ENCODE measurements around the gene RASIP1. TPM values are rescaled to one million over a fixed set of nuclear protein-coding genes. Genes with fewer than 3 reads are reported as not detected.

The RASIP1 gene
- 3.0 and 4.8 TPM in 2 replicates for total RNA-seq

GRCh38 chr19:48740164-48740972 is at the start of gene RASIP1:
Gene RASIP1 (minus strand): TSS chr19:48740610. CDS start chr19:48740282, 328 bp downstream.

GRCh38 chr19:48755084-48755641 is 14.8 kb upstream of the RASIP1 start, which contains the start of gene FGF21:
Gene FGF21 (plus strand): TSS chr19:48755524. CDS start chr19:48756237, 713 bp downstream.

GRCh38 chr19:48752496-48753365 is 12.3 kb upstream of the RASIP1 start, which contains the start of gene FUT1:
Gene FUT1 (minus strand): TSS chr19:48752641. CDS start chr19:48751281, 1,360 bp downstream.

GRCh38 chr19:48746738-48747575 is 6.5 kb upstream of the RASIP1 start, which contains the start of gene IZUMO1:
Gene IZUMO1 (minus strand): TSS chr19:48746909. CDS start chr19:48745859, 1,050 bp downstream.

GRCh38 chr19:48719263-48720171 is 20.9 kb downstream of the RASIP1 start, which contains the start of gene MAMSTR:
Gene MAMSTR (minus strand): TSS chr19:48719725. CDS start chr19:48719031, 694 bp downstream.

GRCh38 chr19:48695743-48696352 is 44.6 kb downstream of the RASIP1 start, which contains the start of gene FUT2:
Gene FUT2 (plus strand): TSS chr19:48695971. CDS start chr19:48702957, 6,986 bp downstream.

GRCh38 chr19:48672994-48673393 is 67.4 kb downstream of the RASIP1 start, which contains the start of gene NTN5:
Gene NTN5 (minus strand): TSS chr19:48673017. CDS start chr19:48670986, 2,031 bp downstream.

Other genes starting within 250 kb of the RASIP1 start
- gene LMTK3, start 228.8 kb downstream of the RASIP1 start, total RNA-seq, result 5.8 and 7.5 TPM in 2 replicates
- gene SULT2B1, start 188.4 kb downstream of the RASIP1 start, total RNA-seq, result 60.3 and 60.8 TPM in 2 replicates
- not detected in 2 replicates for gene SPACA4, start 133.9 kb downstream of the RASIP1 start, total RNA-seq
- gene FAM83E, start 125.5 kb downstream of the RASIP1 start, total RNA-seq, result 2.0 and 6.7 TPM in 2 replicates
- gene RPL18, start 121.4 kb downstream of the RASIP1 start, total RNA-seq, result 2,904 and 4,070 TPM in 2 replicates
- gene SPHK2, start 121.1 kb downstream of the RASIP1 start, total RNA-seq, result 13.8 and 15.9 TPM in 2 replicates
- gene DBP, start 103.2 kb downstream of the RASIP1 start, total RNA-seq, result 9.7 TPM in 2 replicates
- gene CA11, start 94.4 kb downstream of the RASIP1 start, total RNA-seq, result 2.1 and 2.4 TPM in 2 replicates
- not detected in 2 replicates for gene NTN5, start 67.6 kb downstream of the RASIP1 start, total RNA-seq
- gene FUT2, start 44.6 kb downstream of the RASIP1 start, total RNA-seq, result 10.4 and 10.5 TPM in 2 replicates
- 0.85 and 0.88 TPM in 2 replicates for gene MAMSTR, start 20.9 kb downstream of the RASIP1 start, total RNA-seq
- 0.28 TPM in 1 of 2 replicates, not detected in the other for gene IZUMO1, start 6.3 kb upstream of the RASIP1 start, total RNA-seq
- gene FUT1, start 12.0 kb upstream of the RASIP1 start, total RNA-seq, result 8.0 and 8.2 TPM in 2 replicates
- gene FGF21, start 14.9 kb upstream of the RASIP1 start, total RNA-seq, result not detected in 2 replicates
- 43.5 and 69.6 TPM in 2 replicates for gene BCAT2, start 70.4 kb upstream of the RASIP1 start, total RNA-seq
- gene HSD17B14, start 95.9 kb upstream of the RASIP1 start, total RNA-seq, result 1.1 and 2.4 TPM in 2 replicates
- gene PLEKHA4, start 128.0 kb upstream of the RASIP1 start, total RNA-seq, result 1.7 and 5.3 TPM in 2 replicates
- 25.3 and 25.5 TPM in 2 replicates for gene PPP1R15A, start 131.8 kb upstream of the RASIP1 start, total RNA-seq
- gene TULP2, start 158.1 kb upstream of the RASIP1 start, total RNA-seq, result not detected in 2 replicates
- gene NUCB1, start 159.7 kb upstream of the RASIP1 start, total RNA-seq, result 186 and 191 TPM in 2 replicates
- 0.33 and 1.1 TPM in 2 replicates for gene DHDH, start 193.1 kb upstream of the RASIP1 start, total RNA-seq
- gene BAX, start 214.3 kb upstream of the RASIP1 start, total RNA-seq, result 74.6 and 94.5 TPM in 2 replicates
- gene FTL, start 224.7 kb upstream of the RASIP1 start, total RNA-seq, result 788 and 1,050 TPM in 2 replicates